Measurements from ENCODE around the gene GAGE13. TPM values are rescaled to one million over a fixed set of nuclear protein-coding genes. Genes with fewer than 3 reads are reported as not detected.

Gene GAGE13
- total and polyA plus RNA-seq, 9 of the 15 experiments (the other 6 are each of a cell fraction or from before 2014, with no cell fraction given): 31.6 to 506 (median 154) TPM

- TF ChIP-seq, protein P1, sequence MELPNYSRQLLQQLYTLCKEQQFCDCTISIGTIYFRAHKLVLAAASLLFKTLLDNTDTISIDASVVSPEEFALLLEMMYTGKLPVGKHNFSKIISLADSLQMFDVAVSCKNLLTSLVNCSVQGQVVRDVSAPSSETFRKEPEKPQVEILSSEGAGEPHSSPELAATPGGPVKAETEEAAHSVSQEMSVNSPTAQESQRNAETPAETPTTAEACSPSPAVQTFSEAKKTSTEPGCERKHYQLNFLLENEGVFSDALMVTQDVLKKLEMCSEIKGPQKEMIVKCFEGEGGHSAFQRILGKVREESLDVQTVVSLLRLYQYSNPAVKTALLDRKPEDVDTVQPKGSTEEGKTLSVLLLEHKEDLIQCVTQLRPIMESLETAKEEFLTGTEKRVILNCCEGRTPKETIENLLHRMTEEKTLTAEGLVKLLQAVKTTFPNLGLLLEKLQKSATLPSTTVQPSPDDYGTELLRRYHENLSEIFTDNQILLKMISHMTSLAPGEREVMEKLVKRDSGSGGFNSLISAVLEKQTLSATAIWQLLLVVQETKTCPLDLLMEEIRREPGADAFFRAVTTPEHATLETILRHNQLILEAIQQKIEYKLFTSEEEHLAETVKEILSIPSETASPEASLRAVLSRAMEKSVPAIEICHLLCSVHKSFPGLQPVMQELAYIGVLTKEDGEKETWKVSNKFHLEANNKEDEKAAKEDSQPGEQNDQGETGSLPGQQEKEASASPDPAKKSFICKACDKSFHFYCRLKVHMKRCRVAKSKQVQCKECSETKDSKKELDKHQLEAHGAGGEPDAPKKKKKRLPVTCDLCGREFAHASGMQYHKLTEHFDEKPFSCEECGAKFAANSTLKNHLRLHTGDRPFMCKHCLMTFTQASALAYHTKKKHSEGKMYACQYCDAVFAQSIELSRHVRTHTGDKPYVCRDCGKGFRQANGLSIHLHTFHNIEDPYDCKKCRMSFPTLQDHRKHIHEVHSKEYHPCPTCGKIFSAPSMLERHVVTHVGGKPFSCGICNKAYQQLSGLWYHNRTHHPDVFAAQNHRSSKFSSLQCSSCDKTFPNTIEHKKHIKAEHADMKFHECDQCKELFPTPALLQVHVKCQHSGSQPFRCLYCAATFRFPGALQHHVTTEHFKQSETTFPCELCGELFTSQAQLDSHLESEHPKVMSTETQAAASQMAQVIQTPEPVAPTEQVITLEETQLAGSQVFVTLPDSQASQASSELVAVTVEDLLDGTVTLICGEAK (IDR thresholded peaks at IDR 0.05): 0 out of 2 replicates have a peak, but pooled peaks have one; percentile 20
- TF ChIP-seq, protein P1 (CRISPR knock-in tag; IDR thresholded peaks at IDR 0.05): no peak
- TF ChIP-seq ZNF398 (CRISPR knock-in tag; IDR thresholded peaks at IDR 0.05) (no peak), SOX6 (IDR thresholded peaks at IDR 0.05) (no peak), FOXM1 (IDR thresholded peaks at IDR 0.05; ENCODE audit: low read depth) (no peak), FOXM1 (CRISPR knock-in tag; IDR thresholded peaks at IDR 0.05; ENCODE audit: low read depth) (no peak), BCOR (IDR thresholded peaks at IDR 0.05) (peak; percentile 45; the same call in 1 of the 2 replicates), ARHGAP35 (IDR thresholded peaks at IDR 0.05; ENCODE audit: partially characterized antibody) (no peak), EGR1 (conservative IDR thresholded peaks at IDR 0.05) (no peak; the same call in 1 of the 2 replicates)
- TF ChIP-seq, protein P2, sequence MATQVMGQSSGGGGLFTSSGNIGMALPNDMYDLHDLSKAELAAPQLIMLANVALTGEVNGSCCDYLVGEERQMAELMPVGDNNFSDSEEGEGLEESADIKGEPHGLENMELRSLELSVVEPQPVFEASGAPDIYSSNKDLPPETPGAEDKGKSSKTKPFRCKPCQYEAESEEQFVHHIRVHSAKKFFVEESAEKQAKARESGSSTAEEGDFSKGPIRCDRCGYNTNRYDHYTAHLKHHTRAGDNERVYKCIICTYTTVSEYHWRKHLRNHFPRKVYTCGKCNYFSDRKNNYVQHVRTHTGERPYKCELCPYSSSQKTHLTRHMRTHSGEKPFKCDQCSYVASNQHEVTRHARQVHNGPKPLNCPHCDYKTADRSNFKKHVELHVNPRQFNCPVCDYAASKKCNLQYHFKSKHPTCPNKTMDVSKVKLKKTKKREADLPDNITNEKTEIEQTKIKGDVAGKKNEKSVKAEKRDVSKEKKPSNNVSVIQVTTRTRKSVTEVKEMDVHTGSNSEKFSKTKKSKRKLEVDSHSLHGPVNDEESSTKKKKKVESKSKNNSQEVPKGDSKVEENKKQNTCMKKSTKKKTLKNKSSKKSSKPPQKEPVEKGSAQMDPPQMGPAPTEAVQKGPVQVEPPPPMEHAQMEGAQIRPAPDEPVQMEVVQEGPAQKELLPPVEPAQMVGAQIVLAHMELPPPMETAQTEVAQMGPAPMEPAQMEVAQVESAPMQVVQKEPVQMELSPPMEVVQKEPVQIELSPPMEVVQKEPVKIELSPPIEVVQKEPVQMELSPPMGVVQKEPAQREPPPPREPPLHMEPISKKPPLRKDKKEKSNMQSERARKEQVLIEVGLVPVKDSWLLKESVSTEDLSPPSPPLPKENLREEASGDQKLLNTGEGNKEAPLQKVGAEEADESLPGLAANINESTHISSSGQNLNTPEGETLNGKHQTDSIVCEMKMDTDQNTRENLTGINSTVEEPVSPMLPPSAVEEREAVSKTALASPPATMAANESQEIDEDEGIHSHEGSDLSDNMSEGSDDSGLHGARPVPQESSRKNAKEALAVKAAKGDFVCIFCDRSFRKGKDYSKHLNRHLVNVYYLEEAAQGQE (IDR thresholded peaks at IDR 0.05; ENCODE audit: borderline replicate concordance): peak; percentile 40; the same call in 1 of the 2 replicates
- TF ChIP-seq, protein P2 (CRISPR knock-in tag; IDR thresholded peaks at IDR 0.05; ENCODE audit: low read depth): no peak
Measured at GRCh38 chrX:49282647-49283011, 48.8 kb upstream of the GAGE13 start (continued).

Measured in K562 (cell line).